Eye (tissue), 1 donor: Measurements from ENCODE around the gene MEIOSIN.
"Not testable (repeated sequence)": the region's sequence is repeated elsewhere in the genome, so short reads cannot be mapped to it uniquely, and the experiment has no call there.

Experiments
- DNase-seq: peaks from one replicate; pipeline ENCODE4 v3.0.0-alpha.2; 2015

The MEIOSIN gene

GRCh38 chr19:45728683-45729082 is 4.6 kb upstream of the MEIOSIN start:
- DNase-seq, result not testable (repeated sequence)

GRCh38 chr19:45729800-45730290 is 3.4 kb upstream of the MEIOSIN start:
- DNase-seq, result peak; percentile 16

GRCh38 chr19:45730368-45731288 is 2.6 kb upstream of the MEIOSIN start, which contains the start of gene FBXO46:
FBXO46 (minus strand) TSS chr19:45730896; CDS start chr19:45713495, 17,401 bp downstream.
- peak; percentile 99 for DNase-seq

GRCh38 chr19:45739498-45740439 is 6.5 kb downstream of the MEIOSIN start:
- DNase-seq, result no peak

GRCh38 chr19:45742969-45743368 is 9.7 kb downstream of the MEIOSIN start:
- DNase-seq, result no peak

GRCh38 chr19:45745606-45746005 is 12.4 kb downstream of the MEIOSIN start:
- DNase-seq, result no peak

GRCh38 chr19:45746866-45747265 is 13.6 kb downstream of the MEIOSIN start:
- no peak for DNase-seq

GRCh38 chr19:45747513-45747912 is 14.3 kb downstream of the MEIOSIN start:
- DNase-seq, result no peak

GRCh38 chr19:45751483-45751882 is 18.2 kb downstream of the MEIOSIN start:
- not testable (repeated sequence) for DNase-seq

GRCh38 chr19:45752639-45753038 is 19.4 kb downstream of the MEIOSIN start:
- no peak for DNase-seq

- no peak for DNase-seq
Observed at GRCh38 chr19:45753548-45753947, 20.3 kb downstream of the MEIOSIN start.

GRCh38 chr19:45754323-45754722 is 21.1 kb downstream of the MEIOSIN start:
- no peak for DNase-seq

- DNase-seq, result no peak
Observed at GRCh38 chr19:45757695-45758094, 24.5 kb downstream of the MEIOSIN start.

GRCh38 chr19:45758921-45759320 is 25.7 kb downstream of the MEIOSIN start:
- DNase-seq, result no peak

GRCh38 chr19:45761714-45762113 is 28.5 kb downstream of the MEIOSIN start:
- DNase-seq, result no peak

GRCh38 chr19:45762870-45763631 is 29.8 kb downstream of the MEIOSIN start:
- no peak for DNase-seq

- DNase-seq, result peak; percentile 57
Observed at GRCh38 chr19:45763691-45764294, 30.6 kb downstream of the MEIOSIN start.

GRCh38 chr19:45764475-45764874 is 31.2 kb downstream of the MEIOSIN start:
- DNase-seq, result peak; percentile 58

GRCh38 chr19:45764945-45765701 is 31.9 kb downstream of the MEIOSIN start:
- no peak for DNase-seq

GRCh38 chr19:45765702-45766295 is 32.6 kb downstream of the MEIOSIN start:
- DNase-seq, result no peak
